Body of pancreas (tissue), 4 donors: ENCODE results near the gene RECQL5.

Source experiments
- POLR2A ChIP-seq, 3 donors: fragments of 450-650 bp; IDR thresholded peaks; one replicate each; pipeline ENCODE4 v1.6.1; 2016; ENCODE audit warnings: antibody characterized with exemption in 3 of 3, mild to moderate bottlenecking in 2 of 3
- TF ChIP-seq, protein P1 (sequence below), 7 experiments: fragments of 450-650 bp in 4 of 7; fragments of 200-600 bp in 3 of 7; sonication (generic) in 3 of 7; IDR thresholded peaks; one replicate each; pipeline ENCODE4 v1.5.1; 2016 to 2019; ENCODE audit warnings: antibody characterized with exemption in 7 of 7

DNA sequence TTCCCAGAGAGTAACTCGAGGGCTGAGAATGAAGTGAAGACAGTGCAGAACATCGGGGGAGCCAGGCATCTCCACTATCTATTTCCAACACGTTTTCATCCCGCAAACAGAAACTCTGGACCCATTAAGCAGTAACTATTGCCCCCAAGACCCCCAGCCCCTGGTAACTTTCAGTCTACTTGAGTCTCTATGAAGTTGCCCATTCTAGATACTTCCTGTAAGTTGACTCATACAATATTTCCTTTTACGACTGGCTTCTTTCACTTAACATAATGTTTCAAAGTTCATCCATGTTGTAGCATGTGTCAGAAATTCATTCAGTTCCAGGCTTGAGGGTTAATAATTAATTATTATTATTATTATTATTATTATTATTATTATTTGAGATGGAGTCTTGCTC is 59.9 kb downstream of the RECQL5 start:
- TF ChIP-seq, protein P1, sequence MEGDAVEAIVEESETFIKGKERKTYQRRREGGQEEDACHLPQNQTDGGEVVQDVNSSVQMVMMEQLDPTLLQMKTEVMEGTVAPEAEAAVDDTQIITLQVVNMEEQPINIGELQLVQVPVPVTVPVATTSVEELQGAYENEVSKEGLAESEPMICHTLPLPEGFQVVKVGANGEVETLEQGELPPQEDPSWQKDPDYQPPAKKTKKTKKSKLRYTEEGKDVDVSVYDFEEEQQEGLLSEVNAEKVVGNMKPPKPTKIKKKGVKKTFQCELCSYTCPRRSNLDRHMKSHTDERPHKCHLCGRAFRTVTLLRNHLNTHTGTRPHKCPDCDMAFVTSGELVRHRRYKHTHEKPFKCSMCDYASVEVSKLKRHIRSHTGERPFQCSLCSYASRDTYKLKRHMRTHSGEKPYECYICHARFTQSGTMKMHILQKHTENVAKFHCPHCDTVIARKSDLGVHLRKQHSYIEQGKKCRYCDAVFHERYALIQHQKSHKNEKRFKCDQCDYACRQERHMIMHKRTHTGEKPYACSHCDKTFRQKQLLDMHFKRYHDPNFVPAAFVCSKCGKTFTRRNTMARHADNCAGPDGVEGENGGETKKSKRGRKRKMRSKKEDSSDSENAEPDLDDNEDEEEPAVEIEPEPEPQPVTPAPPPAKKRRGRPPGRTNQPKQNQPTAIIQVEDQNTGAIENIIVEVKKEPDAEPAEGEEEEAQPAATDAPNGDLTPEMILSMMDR (IDR thresholded peaks at IDR 0.05): no peak
- TF ChIP-seq POLR2A (IDR thresholded peaks at IDR 0.05): no peak
